SH-SY5Y (cell line): ENCODE data around the gene DNAJB14.

Source experiments
- GATA2 ChIP-seq: IDR thresholded peaks from 2 replicates; pipeline ENCODE4 v1.6.1; 2011; ENCODE audit warnings: mild to moderate bottlenecking, low read depth, low read length
- GATA3 ChIP-seq: IDR thresholded peaks from 2 replicates; pipeline ENCODE4 v1.6.1; 2011; ENCODE audit warnings: low read depth, mild to moderate bottlenecking, low read length, moderate library complexity

DNA sequence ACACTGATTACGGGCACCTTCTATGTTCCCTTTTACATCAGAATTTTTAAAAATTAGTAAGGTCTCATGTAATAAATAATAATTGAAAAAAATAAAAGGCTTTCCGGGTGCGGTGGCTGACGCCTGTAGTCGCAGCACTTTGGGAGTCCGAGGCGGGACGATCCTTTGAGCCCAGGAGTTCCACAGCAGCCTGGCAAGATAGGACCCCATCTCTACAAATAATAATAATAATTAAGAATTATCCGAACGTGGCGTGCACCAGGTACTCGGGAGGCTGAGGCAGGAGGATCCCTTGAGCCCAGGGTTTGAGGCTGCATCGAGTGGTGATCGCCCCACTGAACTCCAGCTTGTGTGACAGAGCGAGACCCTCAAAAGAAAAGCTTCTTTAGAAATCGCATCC is 51.4 kb downstream of the DNAJB14 start:
- TF ChIP-seq GATA2 (no peak), GATA3 (no peak)
